NCI-H2081 (cell line): Measurements from ENCODE around the gene SPTLC1.
"Not testable (repeated sequence)": the region's sequence is repeated elsewhere in the genome, so short reads cannot be mapped to it uniquely, and the experiment has no call there.

ENCODE experiments used
- DNase-seq, 2 experiments: peaks; one replicate each; lab custom pipeline; 2025; lab: John Stamatoyannopoulos, UW

The SPTLC1 gene, protein sequence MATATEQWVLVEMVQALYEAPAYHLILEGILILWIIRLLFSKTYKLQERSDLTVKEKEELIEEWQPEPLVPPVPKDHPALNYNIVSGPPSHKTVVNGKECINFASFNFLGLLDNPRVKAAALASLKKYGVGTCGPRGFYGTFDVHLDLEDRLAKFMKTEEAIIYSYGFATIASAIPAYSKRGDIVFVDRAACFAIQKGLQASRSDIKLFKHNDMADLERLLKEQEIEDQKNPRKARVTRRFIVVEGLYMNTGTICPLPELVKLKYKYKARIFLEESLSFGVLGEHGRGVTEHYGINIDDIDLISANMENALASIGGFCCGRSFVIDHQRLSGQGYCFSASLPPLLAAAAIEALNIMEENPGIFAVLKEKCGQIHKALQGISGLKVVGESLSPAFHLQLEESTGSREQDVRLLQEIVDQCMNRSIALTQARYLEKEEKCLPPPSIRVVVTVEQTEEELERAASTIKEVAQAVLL

DNA sequence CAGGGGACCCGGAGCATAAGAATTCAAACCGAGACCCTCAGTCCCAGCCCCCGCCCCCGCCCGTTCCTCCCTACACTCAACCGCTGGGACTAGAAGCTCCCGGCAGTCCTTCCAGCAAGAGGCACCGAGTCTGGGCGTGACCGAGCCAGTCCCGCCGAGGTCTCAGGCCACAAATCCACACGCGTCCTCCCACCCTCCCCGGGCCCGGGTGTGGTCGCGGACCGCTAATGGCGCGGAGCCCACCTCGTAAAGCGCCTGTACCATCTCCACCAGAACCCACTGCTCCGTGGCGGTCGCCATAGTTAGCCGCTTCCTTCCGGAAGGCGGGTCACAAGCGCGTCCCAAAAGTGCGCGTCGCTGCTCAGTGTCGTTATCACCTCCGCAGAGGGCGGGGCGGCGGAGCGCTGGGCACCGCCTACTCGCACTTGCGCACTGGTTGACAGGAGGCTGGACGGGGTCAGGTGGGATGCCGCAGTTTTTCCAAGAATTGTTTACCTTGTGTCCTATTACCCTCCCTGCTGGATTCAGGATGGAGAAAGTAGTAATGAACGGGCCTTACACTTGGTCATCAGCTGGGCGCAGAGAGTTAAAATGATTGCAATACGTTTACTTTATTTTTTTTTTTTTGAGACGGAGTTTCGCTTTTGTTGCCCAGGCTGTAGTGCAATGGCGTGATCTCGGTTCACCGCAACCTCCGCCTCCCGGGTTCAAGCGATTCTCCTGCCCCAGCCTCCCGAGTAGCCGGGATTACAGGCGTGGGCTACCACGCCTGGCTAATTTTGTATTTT lies at the start of gene SPTLC1:
Gene SPTLC1 (minus strand): TSS at position 343 of the 788 bp plus-strand sequence. CDS start 43 bp downstream, at position 300.
- DNase-seq: peak; percentile 95 to 97

DNA sequence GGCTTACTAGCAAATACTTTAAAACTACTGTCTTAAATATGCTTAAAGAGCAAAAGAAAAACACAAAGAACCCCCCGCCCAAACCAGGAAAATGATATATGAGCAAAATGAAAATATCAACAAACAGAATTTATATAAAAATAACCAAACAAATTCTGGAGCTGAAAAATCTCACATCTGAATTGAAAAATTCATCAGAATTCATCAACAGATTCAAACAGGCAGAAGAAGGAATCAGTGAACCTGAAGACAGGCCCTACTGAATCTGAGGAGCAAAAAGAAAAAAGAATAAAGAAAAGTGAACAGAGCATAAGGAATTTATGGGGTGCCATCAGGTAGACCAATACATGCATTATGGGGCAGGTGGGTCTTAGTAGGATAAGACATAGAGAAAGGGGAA lies 49.8 kb upstream of the SPTLC1 start:
- DNase-seq: no peak

DNA sequence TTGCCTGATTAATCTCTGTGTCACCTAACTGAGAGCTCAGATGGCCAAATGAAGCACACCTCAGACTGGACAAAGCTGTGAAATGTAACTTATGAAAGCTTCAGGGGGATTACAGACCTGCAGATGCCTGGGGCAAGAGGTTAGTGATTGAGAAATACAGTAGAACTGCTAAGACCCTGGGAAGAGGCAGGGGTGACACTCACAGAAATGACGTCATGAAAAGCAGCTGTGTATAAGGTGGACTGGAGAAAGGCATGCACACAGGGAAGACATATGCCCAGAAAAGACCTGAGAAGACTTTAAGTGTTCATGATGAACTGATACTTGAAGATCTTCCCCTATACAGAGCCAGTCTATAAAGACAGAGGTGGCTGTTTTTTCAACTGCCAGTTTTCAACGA lies 49.3 kb upstream of the SPTLC1 start:
- no peak for DNase-seq

DNA sequence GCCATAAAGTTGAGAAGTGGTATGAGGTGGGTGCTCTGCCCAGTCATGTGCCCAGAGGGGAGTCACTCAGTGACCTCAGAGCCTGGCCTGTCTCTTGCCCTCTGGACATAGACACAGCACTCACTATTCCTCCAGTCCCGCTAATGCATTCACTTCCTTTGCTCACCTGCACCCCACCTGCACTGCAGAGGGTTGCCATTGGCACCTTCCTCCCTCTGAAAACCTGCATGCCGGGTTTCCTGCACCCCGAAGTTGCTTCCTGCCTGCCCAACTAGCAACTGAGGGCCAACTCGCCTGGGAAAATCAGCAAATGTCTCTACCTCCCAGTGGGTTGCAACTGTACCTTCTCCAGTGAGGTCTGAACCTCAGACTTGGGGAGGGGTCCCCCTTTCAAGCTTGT lies 48.1 kb upstream of the SPTLC1 start:
- no peak for DNase-seq

DNA sequence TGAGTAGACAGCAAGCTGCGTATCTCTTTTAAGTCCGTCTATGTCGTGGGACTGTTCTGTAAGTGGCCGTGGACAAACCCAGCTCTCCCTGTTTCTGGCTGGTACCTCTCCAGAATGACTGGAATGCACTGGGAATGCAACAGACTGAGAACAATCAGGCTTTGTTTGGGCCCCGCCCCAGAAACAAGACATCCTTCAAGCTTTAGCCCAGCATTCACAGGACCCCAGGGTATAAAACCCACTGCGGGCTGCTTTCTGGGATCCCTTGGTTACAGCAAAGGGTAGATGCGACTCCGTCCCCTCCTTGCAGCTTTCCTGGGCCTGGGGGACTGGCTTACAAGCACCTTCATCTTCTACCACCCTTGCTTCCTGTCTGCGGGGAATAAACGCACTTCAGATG lies 45.6 kb upstream of the SPTLC1 start:
- DNase-seq: no peak

DNA sequence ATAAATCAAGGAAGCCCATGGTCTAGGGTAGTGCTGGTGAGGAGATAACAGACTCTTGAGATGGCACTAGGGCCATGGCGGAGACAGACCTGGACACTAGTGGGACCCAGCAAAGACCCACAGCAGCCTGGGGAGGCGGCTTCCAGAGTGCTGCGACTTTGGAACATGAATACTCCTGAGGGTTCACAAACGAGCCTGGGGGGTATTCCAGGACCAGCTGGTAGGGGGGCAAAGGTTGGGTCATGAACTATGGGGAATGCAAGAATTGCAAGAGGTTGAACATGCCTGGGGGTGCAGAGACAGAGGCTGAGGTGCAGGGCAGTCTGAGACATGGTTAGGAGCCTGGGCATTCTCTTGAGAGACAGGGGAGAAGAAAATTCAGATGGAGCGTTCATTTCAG lies 43.8 kb upstream of the SPTLC1 start:
- no peak for DNase-seq

DNA sequence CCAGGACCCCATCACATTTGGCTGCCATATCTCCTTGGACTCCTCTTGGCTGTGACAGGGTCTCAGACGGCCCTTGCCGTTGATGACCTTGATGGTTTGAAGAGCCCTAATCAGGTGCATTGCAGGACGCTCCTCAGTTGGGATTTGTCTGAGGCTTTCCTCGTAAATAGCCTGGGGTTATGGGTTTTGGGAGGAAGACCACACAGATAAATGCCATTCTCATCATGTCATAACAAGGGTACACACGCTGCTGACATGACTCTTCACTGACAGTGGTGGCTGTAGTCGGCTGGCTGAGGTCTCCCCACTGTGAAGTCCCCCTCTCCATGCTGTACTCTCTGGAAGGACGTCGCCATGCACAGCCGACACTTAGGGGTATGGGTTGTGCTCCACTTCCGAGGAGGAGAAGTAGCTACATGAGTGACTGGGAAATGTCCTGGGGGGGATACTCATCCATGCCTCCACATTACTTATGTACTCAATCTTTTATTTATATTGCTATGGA lies 42.9 kb upstream of the SPTLC1 start:
- DNase-seq: no peak

DNA sequence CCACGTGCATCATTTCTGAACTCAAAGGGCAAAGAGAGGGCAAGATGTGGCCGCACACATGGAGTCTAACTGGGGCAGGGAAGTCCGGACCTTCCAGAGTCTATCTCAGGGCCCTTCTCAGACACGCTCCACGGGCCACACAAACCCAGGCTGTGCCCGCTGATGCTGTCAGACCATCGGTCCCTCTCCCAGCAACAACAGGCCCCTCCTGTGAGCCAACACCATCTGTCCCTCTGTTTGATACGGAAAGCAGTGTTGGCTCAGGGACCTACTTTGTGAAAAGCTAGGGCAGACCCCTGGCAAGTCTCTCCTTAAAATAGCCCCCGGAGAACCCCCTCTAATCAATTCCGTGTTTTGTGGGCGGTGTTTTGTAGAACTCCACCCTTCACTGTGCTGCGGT lies 40.5 kb upstream of the SPTLC1 start:
- DNase-seq: not testable (repeated sequence)

DNA sequence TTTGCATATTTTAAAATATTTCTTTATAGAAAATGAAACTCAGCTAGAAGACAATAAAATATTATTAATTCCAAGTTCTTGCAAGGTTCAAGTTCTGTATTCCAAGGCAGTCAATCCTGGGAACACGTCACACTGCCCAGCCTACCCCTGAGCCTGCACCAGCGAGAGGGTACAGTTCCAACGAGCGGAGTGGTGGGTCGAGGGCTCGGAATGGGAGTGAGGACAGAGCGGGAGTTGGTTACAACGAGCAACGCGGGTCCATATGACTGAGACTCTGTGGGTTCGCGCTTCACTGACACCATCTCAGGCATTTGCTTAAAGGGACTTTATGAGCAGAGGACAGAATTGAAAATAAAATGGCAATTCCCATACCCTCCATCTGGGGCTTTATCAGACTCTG lies 40.0 kb upstream of the SPTLC1 start:
- no peak for DNase-seq

DNA sequence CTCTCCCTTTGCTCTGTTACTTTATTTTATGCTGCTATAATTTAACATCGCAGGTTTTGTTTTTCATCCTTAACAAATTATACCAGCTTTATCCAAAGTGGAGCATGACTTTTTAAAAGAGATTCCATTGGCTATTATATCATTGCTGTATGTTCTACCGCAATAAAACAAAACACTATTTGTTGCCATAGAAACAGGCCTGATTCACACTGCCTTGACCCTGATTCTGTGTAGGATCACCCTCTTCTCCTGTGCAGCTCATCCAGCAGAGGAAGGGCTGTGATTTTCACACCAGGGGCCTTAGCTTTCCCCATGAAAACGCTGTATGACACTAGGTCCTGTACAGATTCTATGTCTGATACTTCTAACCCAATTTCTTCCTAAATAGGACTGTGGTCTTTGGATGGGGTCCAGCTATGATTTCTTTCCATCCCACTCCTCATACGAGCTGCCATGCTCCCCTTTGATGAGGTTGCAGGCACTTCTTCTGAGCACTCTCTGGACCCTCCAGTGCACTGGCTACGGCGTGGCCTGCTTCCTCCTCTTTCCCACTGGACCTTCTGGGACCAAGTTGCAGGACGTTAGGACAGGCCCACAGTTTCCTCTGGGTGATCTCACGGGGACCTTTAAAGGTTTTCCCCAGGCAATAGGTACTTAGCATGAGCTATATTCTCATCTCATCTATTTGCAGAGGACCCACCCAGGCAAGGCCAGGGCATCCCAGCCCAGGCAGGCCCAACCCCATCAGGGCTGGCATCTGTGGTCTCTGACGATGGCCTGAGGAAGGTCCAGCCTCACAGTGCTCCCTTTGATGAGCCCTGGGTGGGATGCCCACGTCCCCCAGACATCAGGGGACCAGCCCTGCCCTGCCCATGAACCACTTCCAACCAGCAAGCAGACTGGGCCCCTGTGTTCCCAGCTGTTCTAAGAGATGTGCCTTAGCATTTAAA lies 38.5 kb upstream of the SPTLC1 start:
- DNase-seq: peak in 1 of 2 experiments; percentile 19

DNA sequence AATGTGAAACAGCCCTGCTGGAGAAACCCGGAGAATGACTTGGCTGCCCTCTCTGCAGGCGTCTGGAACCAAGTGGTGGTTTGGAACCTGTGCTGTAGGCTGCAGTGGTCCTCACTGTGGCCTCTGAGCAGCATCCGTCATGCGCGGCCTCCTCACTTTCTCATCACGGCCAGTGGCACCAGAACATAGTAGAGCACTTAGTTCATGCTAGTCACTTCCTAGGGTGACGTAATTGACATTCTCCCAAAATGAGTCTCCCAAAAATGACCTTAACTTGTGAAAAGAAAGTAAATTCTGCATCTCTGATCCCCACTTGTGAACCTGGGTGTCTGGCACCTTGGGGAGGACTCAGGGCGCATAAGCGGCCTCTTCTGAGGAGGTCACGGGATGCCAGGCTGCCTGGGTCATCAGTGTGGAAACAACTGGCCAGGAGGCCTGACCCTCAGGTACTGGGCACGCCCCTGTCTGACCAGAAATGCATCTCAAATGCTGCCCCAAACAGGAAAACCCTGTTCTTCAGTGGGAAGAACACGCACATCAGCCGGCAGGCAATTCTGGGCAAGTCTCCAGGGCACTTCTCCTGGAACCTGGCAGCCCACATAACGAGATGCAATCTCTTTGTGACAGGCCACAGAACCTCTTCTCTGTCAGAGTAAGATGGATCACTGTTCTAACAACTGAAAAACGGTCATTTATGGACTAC lies 36.6 kb upstream of the SPTLC1 start:
- peak; percentile 11 to 49 for DNase-seq

DNA sequence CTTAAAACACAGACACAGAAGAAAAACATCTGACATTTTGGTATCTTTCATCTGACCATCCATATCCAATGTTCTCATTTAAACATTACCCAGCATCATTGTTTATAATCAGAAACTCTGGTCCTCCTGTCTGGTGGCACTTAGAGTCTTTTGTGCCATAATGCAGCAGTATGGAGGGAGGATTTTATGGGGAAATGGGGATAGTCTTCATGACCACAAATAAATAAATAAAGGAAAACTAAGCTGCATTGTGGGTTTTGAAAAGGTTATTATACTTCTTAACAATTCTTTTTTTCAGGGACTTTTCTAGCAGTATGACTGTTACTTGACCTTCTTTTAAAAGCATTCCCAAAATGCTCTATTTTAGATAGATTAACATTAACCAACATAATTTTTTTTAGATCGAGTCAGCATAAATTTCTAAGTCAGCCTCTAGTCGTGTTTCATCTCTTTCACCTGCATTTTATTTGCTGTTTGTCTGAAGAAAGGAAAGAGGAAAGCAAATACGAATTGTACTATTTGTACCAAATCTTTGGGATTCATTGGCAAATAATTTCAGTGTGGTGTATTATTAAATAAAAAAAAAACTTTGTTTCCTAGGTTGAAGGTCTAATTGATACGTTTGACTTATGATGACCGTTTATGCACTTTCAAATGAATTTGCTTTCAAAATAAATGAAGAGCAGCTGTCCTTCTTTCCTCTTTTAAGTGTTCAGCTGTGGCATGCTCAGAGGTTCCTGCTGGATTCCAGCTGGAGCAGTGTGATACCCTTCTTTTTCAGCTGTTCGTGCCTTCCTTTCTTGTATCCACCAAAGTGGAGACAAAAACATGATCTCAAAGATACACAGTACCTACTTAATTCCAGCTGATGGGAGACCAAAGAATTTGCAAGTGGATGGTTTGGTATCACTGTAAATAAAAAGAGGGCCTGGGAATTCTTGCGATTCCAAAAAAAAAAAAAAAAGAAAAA lies 35.6 kb upstream of the SPTLC1 start:
- not testable (repeated sequence) for DNase-seq

DNA sequence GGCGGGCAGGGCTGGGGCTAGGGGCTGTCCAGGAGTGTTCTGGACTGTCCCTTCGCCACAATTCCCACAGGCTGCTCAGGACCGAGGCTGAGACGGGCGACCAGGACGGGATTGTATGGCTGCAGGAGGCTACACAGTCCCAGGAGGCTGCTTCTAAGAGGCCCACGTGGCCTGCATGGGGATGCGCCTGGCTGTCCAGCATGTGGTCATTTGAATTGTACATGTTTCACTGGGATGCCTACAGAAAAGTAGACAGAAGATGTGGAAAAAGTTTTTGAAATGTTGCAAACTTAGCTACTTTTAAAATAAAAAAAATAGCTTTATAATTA lies 32.6 kb upstream of the SPTLC1 start:
- no peak for DNase-seq

DNA sequence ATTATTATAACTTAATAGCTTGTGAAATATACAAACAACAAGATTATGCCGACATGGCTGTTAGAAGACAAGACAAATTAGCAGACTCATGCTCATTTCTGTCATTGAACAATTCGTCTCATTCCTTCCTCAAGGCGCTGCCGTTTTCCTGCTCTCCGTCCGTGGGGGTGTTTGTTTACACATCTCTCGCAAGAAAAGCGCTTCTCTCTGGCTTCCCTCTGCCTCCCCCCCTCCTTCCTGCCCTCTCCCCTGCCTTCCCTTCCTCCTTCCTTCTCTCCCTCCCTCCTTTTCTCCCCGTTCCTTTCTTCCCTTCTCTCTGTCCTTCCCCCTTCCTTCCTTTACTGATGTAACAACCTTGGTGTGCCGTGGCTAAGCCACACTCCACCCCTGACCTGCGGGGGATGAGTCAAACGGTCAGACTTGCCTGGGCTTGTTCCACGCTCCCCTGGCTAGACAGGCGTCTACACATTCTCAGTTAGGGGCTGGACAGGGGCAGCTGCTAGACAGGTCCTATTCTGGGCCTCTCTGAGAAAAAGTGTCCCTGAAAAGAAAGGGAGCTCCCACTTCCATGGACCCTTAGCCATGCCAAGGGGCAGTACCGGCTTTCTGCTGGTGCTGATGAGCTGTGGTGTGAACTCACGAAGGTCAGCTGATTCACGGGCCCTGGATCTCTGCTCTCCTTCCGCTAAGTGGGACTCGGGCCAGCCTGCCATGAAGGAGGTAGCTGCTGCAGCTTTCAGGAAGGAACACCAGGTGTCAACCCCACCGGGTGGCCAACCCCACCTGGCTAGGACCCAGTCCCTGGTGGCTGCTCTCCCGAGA lies 32.0 kb upstream of the SPTLC1 start:
- DNase-seq: peak; percentile 38 to 70

DNA sequence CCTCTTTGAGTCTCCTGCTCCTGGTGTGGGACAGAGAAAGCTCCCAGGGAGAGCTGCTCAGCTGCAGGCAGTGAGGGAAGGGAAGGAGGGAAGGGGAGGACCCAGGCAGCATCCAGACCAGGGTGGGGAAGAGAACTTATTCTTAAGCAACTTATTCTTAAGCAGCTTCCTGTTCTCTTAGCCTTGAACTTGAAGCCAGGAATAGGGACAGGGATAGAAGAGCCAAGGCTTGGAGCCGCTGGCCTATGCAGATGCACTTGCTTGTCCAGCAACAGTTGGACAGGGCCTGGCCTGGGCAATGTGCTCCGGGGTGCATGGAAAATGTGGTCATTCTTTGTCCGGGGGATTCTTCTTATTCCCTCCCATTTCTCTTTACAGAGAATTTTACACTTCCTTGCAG lies 31.4 kb upstream of the SPTLC1 start:
- DNase-seq: no peak

DNA sequence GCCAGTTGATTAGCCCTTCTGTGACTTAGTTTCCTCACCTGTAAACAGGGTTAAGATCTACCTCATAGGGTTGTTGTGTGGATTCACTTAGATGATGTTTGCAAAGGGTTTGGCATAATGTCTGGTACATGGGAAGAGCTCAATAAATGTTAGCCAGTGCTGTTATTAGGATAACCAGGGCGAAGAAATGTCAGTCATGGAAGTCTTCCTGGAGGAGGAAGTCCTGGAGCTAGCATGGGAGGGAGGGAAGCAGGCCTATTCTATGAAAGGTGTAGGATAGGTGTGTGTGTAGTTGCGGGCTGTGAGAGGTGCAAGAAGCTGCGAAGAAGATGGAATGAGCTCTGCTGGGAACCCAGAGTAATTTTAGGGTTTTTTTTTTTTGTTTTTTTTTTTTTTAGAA lies 30.6 kb upstream of the SPTLC1 start:
- DNase-seq: not testable (repeated sequence)

DNA sequence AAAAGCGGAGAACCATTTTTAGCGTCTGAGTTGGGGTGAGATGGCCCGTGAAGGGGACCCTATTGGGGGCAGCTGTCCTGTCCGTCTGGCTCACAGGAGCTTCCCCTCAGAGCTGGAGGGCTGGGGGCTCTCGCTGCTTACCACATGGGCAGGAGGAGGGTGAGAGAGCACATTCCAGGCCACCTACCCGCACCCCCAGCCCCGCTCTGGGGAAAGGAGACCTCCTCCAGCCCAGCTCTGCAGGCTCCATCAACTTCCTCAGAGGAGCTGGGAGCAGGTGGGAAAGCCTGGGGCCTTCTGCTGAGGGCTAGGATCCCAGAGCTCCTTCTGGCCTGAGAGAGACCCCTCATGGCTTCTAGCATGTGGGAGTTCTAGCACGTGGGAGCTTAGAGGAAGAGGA lies 27.1 kb upstream of the SPTLC1 start:
- no peak for DNase-seq

DNA sequence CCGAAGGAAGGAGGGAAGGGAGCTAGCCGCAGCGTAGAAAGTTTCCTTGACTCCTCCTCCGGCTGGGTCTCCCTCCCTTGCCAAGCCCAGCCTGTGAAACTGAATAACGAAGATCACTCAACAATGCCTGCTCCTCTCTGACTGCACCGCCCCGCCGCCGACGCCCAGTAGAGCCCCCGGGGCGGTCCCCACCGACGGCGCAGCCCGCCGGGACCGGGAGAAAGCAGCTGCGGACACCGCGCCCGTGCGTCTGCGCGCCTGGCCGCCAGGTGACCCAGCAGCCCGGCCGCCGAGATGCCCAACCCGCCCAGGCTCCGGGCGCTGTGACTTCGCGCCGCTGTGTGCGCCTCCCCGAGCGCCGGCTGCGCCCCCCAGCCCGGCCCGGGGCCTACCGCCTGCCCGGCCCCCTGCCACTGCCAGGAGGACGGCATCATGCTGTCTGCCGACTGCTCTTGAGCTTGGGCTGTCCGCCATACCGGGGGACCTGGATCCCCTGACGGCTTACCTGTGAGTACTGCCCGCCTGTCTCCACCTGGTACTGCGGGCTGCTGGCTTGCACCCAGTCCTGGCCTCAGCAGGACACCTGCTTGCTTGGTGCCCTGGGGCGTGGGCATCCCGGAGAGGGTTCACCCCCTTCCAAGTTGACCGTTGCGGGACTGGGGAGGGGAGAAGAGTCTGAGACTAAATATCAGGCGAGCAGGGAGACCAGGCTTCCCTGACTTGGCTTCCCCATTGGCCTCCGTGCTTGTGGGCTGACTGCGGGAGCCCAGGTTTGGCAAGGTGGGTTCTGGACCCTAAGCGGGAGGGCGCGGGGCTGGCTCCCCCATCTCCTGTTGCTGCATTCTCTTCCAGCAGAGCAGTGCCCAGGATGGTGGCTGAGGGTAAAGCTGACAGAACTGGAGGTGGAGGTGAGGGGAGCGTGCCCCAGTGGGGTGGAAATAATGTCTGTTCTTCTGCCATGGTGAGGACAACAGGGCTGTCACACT lies 26.2 kb upstream of the SPTLC1 start:
- peak; percentile 19 to 33 for DNase-seq
